SK-N-SH (cell line): Measurements from ENCODE around the gene CLSTN2.

Experiments used
- EP300 ChIP-seq, 2 experiments: IDR thresholded peaks; 2 replicates each; pipeline versions ENCODE4 v1.4.0 to v1.6.1; 2012; ENCODE audit warnings: borderline replicate concordance in 1 of 2, low read depth in 1 of 2, low read length in 1 of 2
- EZH2phosphoT487 ChIP-seq: fragments of 200-600 bp; sonication (generic); IDR thresholded peaks from 2 replicates; pipeline ENCODE4 v1.6.1; 2017; ENCODE audit warnings: low read depth, mixed run types, mild to moderate bottlenecking, antibody characterized with exemption, moderate library complexity, borderline replicate concordance
- JUND ChIP-seq: IDR thresholded peaks from 2 replicates; pipeline ENCODE4 v1.4.0; 2012
- MAX ChIP-seq: IDR thresholded peaks from 2 replicates; pipeline ENCODE4 v1.4.0; 2012; ENCODE audit warnings: low read depth
- MXI1 ChIP-seq: IDR thresholded peaks from 2 replicates; pipeline ENCODE4 v1.6.1; 2012; ENCODE audit warnings: mild to moderate bottlenecking, low read depth, low read length, improper control_type of control experiment
- POLR2AphosphoS5 ChIP-seq: IDR thresholded peaks from 2 replicates; pipeline ENCODE4 v1.6.1; 2012; ENCODE audit warnings: low read depth, low read length
- RAD21 ChIP-seq: IDR thresholded peaks from 2 replicates; pipeline ENCODE4 v1.6.1; 2012; ENCODE audit warnings: mild to moderate bottlenecking, low read length
- RCOR1 ChIP-seq: fragments of 150-350 bp; IDR thresholded peaks from 2 replicates; pipeline ENCODE4 v1.6.1; 2017; ENCODE audit warnings: antibody characterized with exemption, low read length
- RFX5 ChIP-seq: IDR thresholded peaks from 2 replicates; pipeline ENCODE4 v1.6.1; 2012; ENCODE audit warnings: mild to moderate bottlenecking, improper control_type of control experiment, low read length
- RXRA ChIP-seq: IDR thresholded peaks from 2 replicates; pipeline ENCODE4 v1.4.0; 2012; ENCODE audit warnings: low read depth, mild to moderate bottlenecking, borderline replicate concordance
- TAF1 ChIP-seq: IDR thresholded peaks from 2 replicates; pipeline ENCODE4 v1.6.1; 2012; ENCODE audit warnings: low read depth, mild to moderate bottlenecking, low read length, moderate library complexity, borderline replicate concordance
- TF ChIP-seq, protein P1 (sequence below): fragments of 200-600 bp; sonication (generic); IDR thresholded peaks from 2 replicates; pipeline ENCODE4 v1.6.1; 2017; ENCODE audit warnings: antibody characterized with exemption, mild to moderate bottlenecking, moderate library complexity
- TF ChIP-seq, protein P2 (sequence below): IDR thresholded peaks from 2 replicates; pipeline ENCODE4 v1.6.1; 2012; ENCODE audit warnings: mild to moderate bottlenecking, low read depth, low read length, moderate library complexity
- TF ChIP-seq, protein P3 (sequence below): IDR thresholded peaks from 2 replicates; pipeline ENCODE4 v1.4.0; 2012; ENCODE audit warnings: low read depth, borderline replicate concordance

- TF ChIP-seq, protein P1, sequence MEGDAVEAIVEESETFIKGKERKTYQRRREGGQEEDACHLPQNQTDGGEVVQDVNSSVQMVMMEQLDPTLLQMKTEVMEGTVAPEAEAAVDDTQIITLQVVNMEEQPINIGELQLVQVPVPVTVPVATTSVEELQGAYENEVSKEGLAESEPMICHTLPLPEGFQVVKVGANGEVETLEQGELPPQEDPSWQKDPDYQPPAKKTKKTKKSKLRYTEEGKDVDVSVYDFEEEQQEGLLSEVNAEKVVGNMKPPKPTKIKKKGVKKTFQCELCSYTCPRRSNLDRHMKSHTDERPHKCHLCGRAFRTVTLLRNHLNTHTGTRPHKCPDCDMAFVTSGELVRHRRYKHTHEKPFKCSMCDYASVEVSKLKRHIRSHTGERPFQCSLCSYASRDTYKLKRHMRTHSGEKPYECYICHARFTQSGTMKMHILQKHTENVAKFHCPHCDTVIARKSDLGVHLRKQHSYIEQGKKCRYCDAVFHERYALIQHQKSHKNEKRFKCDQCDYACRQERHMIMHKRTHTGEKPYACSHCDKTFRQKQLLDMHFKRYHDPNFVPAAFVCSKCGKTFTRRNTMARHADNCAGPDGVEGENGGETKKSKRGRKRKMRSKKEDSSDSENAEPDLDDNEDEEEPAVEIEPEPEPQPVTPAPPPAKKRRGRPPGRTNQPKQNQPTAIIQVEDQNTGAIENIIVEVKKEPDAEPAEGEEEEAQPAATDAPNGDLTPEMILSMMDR, result no peak
- TF ChIP-seq EZH2phosphoT487, result no peak
- TF ChIP-seq MXI1, result no peak
- no peak for TF ChIP-seq TAF1
- TF ChIP-seq, protein P2, sequence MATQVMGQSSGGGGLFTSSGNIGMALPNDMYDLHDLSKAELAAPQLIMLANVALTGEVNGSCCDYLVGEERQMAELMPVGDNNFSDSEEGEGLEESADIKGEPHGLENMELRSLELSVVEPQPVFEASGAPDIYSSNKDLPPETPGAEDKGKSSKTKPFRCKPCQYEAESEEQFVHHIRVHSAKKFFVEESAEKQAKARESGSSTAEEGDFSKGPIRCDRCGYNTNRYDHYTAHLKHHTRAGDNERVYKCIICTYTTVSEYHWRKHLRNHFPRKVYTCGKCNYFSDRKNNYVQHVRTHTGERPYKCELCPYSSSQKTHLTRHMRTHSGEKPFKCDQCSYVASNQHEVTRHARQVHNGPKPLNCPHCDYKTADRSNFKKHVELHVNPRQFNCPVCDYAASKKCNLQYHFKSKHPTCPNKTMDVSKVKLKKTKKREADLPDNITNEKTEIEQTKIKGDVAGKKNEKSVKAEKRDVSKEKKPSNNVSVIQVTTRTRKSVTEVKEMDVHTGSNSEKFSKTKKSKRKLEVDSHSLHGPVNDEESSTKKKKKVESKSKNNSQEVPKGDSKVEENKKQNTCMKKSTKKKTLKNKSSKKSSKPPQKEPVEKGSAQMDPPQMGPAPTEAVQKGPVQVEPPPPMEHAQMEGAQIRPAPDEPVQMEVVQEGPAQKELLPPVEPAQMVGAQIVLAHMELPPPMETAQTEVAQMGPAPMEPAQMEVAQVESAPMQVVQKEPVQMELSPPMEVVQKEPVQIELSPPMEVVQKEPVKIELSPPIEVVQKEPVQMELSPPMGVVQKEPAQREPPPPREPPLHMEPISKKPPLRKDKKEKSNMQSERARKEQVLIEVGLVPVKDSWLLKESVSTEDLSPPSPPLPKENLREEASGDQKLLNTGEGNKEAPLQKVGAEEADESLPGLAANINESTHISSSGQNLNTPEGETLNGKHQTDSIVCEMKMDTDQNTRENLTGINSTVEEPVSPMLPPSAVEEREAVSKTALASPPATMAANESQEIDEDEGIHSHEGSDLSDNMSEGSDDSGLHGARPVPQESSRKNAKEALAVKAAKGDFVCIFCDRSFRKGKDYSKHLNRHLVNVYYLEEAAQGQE, result no peak
- TF ChIP-seq JUND, result no peak
- TF ChIP-seq MAX, result no peak
- no peak for TF ChIP-seq EP300 (IDR thresholded peaks at IDR 0.05; ENCODE audit: borderline replicate concordance in 1 of 2, low read depth in 1 of 2, low read length in 1 of 2)
- no peak for TF ChIP-seq RAD21
- TF ChIP-seq RFX5, result no peak
- TF ChIP-seq, protein P3, sequence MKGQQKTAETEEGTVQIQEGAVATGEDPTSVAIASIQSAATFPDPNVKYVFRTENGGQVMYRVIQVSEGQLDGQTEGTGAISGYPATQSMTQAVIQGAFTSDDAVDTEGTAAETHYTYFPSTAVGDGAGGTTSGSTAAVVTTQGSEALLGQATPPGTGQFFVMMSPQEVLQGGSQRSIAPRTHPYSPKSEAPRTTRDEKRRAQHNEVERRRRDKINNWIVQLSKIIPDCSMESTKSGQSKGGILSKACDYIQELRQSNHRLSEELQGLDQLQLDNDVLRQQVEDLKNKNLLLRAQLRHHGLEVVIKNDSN, result no peak
- no peak for TF ChIP-seq RCOR1
- no peak for TF ChIP-seq POLR2AphosphoS5
- TF ChIP-seq RXRA, result no peak
These were observed 298.7 kb downstream of the CLSTN2 start for GRCh38 chr3:140233702-140234101.
